Suprapubic skin (tissue), 4 donors: ENCODE data around the gene SPOCD1.

Source experiments
- POLR2A ChIP-seq, 2 donors: fragments of 450-650 bp; IDR thresholded peaks; one replicate each; pipeline ENCODE4 v1.6.1; 2017; ENCODE audit warnings: antibody characterized with exemption in 2 of 2, mild to moderate bottlenecking in 2 of 2, moderate library complexity in 2 of 2
- POLR2AphosphoS5 ChIP-seq, 3 donors: sonication (generic); formaldehyde crosslinking; IDR thresholded peaks; one replicate each; pipeline ENCODE4 v1.6.1; 2017; ENCODE audit warnings: antibody characterized with exemption in 3 of 3
- TF ChIP-seq, protein P1 (sequence below), 2 donors: fragments of 200-600 bp in 1 of 2; fragments of 450-650 bp in 1 of 2; sonication (generic) in 1 of 2; IDR thresholded peaks; one replicate each; pipeline ENCODE4 v1.5.1; 2016 to 2019; ENCODE audit warnings: antibody characterized with exemption in 2 of 2, mild to moderate bottlenecking in 1 of 2, moderate library complexity in 1 of 2

GRCh38 chr1:31861346-31861745 lies 45.5 kb upstream of the SPOCD1 start:
- TF ChIP-seq, protein P1, sequence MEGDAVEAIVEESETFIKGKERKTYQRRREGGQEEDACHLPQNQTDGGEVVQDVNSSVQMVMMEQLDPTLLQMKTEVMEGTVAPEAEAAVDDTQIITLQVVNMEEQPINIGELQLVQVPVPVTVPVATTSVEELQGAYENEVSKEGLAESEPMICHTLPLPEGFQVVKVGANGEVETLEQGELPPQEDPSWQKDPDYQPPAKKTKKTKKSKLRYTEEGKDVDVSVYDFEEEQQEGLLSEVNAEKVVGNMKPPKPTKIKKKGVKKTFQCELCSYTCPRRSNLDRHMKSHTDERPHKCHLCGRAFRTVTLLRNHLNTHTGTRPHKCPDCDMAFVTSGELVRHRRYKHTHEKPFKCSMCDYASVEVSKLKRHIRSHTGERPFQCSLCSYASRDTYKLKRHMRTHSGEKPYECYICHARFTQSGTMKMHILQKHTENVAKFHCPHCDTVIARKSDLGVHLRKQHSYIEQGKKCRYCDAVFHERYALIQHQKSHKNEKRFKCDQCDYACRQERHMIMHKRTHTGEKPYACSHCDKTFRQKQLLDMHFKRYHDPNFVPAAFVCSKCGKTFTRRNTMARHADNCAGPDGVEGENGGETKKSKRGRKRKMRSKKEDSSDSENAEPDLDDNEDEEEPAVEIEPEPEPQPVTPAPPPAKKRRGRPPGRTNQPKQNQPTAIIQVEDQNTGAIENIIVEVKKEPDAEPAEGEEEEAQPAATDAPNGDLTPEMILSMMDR (IDR thresholded peaks at IDR 0.05) = no peak
- TF ChIP-seq POLR2A (IDR thresholded peaks at IDR 0.05) (no peak), POLR2AphosphoS5 (IDR thresholded peaks at IDR 0.05) (no peak)
